Effector memory CD4-positive, alpha-beta T cell (primary cell): ENCODE results near the gene CIRBP.
A peak's percentile ranks its signal among the peaks of the same experiment; 100 is the strongest.

Experiments
- DNase-seq, 3 donors: peaks; one replicate each; pipeline ENCODE4 v3.0.0-alpha.2; 2020
- H3K27ac ChIP-seq: 2 replicates; pipeline ENCODE4 v1.7.0; 2013; ENCODE audit warnings: mild to moderate bottlenecking, low read length, moderate library complexity; ENCODE audit not compliant: insufficient read depth, poor library complexity, severe bottlenecking
- H3K27me3 ChIP-seq: replicated peaks from 2 replicates; pipeline ENCODE4 v1.7.0; 2013; ENCODE audit warnings: mild to moderate bottlenecking, low read length; ENCODE audit not compliant: insufficient read depth, control insufficient read depth, poor library complexity, severe bottlenecking
- H3K36me3 ChIP-seq: 2 replicates; pipeline ENCODE4 v1.7.0; 2013; ENCODE audit warnings: mild to moderate bottlenecking, low read length, moderate library complexity; ENCODE audit not compliant: control insufficient read depth, insufficient read depth
- H3K4me1 ChIP-seq: 2 replicates; pipeline ENCODE4 v1.7.0; 2013; ENCODE audit warnings: low read length, mild to moderate bottlenecking; ENCODE audit not compliant: control insufficient read depth, insufficient read depth, poor library complexity, severe bottlenecking
- H3K4me3 ChIP-seq: 2 replicates; pipeline ENCODE4 v1.7.0; 2013; ENCODE audit warnings: low read length, low read depth, mild to moderate bottlenecking; ENCODE audit not compliant: insufficient read depth, poor library complexity, severe bottlenecking
- H3K9me3 ChIP-seq: 2 replicates; pipeline ENCODE4 v1.7.0; 2013; ENCODE audit warnings: mild to moderate bottlenecking, low read length, moderate library complexity; ENCODE audit not compliant: control insufficient read depth
- total RNA-seq, 3 donors: gene quantifications; one replicate each; lab custom pipeline; 2026; lab: John Stamatoyannopoulos, UW

The CIRBP gene
- total RNA-seq: 332 to 418 (median 381) reads per million in 3 donors

DNA sequence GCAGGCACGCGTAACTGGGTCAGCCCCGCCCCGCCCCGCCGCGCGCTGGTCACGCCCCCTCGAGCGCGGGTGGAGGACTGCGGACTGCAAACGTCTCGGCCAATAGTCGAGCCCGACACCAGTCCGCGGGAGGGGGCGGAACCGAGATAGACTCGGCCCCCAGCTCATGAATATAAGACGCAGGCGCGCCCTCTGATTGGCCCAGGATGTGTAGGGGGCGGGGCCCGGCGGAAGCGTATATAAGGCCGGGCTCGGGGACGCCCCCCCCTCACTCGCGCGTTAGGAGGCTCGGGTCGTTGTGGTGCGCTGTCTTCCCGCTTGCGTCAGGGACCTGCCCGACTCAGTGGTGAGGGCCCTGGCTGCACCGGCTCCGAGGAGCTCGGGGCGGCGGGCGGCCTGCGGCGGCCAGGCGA is at the start of gene CIRBP:
Gene CIRBP (plus strand): TSS at position 268 of the 413 bp plus-strand sequence. CDS start 1,602 bp downstream, outside the sequence.
- Histone ChIP-seq H3K27me3 (no peaks in the 10 kb centered on the region), H3K4me3 (peak within 1 kb of the TSS; percentile 73), H3K4me1 (peaks cover 66% of the 10 kb centered on the region), H3K36me3 (peaks cover 34% of the 10 kb centered on the region), H3K9me3 (no peaks in the 10 kb centered on the region), H3K27ac (peak within 1 kb of the TSS; percentile 78)
- DNase-seq: peak; percentile 99 to 100 (median 100)

DNA sequence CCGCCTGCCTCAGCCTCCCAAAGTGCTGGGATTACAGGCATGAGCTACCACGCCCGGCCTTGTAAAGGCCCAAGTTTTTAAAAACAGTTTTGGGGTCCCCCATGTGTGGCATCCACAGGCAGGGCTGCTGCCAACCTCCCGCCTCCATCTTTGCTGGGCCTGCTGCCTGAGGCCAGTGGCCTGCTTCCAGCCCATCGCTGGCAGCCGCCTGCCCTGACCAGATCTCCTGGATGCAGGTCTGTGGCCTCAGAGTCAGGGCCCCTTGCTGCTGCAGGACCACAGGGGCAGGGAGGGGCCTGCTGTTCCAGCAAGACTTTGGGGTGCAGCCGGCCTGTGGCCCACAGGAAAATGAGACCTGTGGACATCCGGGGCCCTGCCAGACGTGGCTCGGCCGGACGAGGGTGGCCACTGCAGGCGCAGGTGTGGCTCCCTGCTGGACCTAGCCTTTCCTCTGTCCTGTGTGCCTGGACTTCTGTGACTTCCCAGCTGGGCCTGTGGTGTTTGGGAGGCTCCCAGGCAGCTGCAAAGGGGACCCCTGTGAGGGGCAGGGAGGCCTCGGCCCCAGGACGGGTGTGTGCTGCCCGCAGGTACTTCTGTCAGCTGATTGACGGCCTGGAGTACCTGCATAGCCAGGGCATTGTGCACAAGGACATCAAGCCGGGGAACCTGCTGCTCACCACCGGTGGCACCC is 49.2 kb upstream of the CIRBP start:
- no peak overlapping the region for H3K27ac ChIP-seq
- H3K27me3 ChIP-seq: no peaks in the 10 kb centered on the region
- H3K4me3 ChIP-seq: no peak overlapping the region
- H3K36me3 ChIP-seq: peaks cover 49% of the 10 kb centered on the region
- DNase-seq: no peak
- H3K4me1 ChIP-seq: peaks cover under 1% of the 10 kb centered on the region
- no peaks in the 10 kb centered on the region for H3K9me3 ChIP-seq

DNA sequence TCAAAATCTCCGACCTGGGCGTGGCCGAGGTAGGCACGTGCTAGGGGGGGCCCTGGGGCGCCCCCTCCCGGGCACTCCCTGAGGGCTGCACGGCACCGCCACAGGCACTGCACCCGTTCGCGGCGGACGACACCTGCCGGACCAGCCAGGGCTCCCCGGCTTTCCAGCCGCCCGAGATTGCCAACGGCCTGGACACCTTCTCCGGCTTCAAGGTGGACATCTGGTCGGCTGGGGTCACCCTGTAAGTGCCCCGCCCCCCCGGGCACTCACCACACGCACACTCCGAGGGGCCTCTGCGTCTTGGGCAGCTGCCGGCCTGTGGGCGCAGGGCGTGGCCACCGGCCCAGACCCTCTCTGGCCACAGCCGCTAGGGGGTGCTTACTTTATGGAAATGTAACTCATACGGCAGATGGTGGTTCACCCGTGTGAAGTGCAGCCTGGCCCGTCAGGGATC is 48.6 kb upstream of the CIRBP start:
- peaks cover 49% of the 10 kb centered on the region for H3K36me3 ChIP-seq
- no peak for DNase-seq

DNA sequence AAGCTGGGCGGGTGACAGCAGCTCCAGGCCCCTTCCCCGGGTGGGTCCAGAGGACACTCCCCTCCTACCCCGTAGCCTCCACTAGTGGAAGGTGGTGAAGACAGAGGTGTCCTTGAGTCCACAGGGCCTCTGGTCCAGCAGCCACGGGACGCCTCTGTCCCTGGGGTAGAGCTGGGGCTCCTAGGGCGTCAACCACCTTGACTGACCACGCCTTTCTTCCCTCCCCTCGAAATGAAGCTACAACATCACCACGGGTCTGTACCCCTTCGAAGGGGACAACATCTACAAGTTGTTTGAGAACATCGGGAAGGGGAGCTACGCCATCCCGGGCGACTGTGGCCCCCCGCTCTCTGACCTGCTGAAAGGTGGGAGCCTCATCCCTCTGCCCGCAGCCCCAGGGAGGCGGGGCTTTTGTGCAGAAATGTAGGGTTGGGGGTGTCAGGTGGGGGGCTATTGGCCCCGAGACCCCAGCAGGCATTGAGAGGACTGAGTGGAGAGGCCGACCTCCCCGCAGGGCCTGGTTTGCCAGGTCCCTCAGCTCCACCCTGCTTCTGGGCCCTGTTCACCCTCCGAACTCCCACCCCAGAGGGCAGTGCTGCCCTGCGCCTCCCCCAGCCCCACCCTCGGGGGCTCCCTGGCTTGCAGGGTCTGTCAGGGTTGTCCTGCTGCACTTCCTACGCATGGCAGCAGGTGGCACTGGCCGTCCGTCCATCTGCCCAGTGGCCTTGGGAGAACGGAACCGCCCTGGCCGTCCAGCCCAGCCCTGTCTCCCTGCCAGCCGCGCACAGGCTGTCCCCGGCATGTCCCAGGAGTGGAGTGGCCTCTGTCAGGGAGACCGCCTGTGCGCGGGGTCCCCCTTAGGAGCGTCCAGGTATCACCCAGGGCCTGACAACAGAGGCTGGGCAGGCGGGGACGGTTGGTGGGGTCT is 47.9 kb upstream of the CIRBP start:
- H3K27me3 ChIP-seq: no peaks in the 10 kb centered on the region
- no peaks in the 10 kb centered on the region for H3K9me3 ChIP-seq
- H3K36me3 ChIP-seq: peaks cover 52% of the 10 kb centered on the region
- no peak for DNase-seq
- H3K4me3 ChIP-seq: no peak overlapping the region
- H3K4me1 ChIP-seq: no peaks in the 10 kb centered on the region
- H3K27ac ChIP-seq: no peak overlapping the region

More for the DNA sequence above, 48.6 kb upstream of the CIRBP start:
- Histone ChIP-seq H3K4me3 (no peak overlapping the region), H3K27me3 (no peaks in the 10 kb centered on the region), H3K9me3 (no peaks in the 10 kb centered on the region), H3K27ac (no peak overlapping the region), H3K4me1 (no peaks in the 10 kb centered on the region)

DNA sequence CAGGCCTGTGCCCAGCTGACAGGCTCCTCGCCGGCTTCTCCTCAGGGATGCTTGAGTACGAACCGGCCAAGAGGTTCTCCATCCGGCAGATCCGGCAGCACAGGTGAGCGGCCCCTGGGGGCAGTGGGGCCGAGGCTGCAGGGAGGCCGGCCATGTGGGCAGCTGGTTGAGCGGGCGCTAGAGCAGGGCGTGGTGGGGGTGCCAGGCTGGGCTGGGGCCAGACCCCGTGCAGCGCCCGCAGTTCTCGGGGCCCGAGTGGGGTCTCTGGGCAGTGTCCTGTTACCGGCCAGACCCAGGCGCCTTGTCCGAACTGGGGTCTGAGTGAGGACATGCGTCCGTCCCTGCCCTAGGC is 47.3 kb upstream of the CIRBP start:
- no peaks in the 10 kb centered on the region for H3K4me1 ChIP-seq
- no peak overlapping the region for H3K4me3 ChIP-seq
- DNase-seq: no peak
- H3K27me3 ChIP-seq: no peaks in the 10 kb centered on the region
- H3K36me3 ChIP-seq: peaks cover 52% of the 10 kb centered on the region
- H3K27ac ChIP-seq: no peak overlapping the region
- H3K9me3 ChIP-seq: no peaks in the 10 kb centered on the region

DNA sequence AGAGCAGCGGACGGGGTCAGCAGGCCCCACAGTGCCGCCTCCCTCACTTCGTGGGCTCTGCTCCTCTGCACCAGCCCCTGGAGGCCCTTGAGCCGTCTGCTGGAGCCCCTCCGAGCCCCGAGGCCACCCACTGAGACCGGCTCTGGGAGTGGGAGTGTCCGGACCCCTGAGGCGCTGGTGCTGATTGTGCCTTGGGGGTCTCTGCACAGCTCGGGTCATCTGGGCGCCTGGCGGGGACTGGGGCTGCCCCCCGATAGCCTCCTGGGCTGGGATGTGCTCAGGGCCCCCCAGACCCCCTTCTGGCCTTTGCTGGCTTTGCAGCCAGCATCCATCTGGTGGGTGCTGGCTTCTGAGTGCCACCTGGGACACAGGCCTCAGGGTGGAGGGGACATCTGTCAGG is 46.7 kb upstream of the CIRBP start:
- no peaks in the 10 kb centered on the region for H3K4me1 ChIP-seq
- DNase-seq: no peak
- H3K9me3 ChIP-seq: no peaks in the 10 kb centered on the region
- no peaks in the 10 kb centered on the region for H3K27me3 ChIP-seq
- H3K36me3 ChIP-seq: peaks cover 58% of the 10 kb centered on the region
- H3K4me3 ChIP-seq: no peak overlapping the region
- no peak overlapping the region for H3K27ac ChIP-seq

DNA sequence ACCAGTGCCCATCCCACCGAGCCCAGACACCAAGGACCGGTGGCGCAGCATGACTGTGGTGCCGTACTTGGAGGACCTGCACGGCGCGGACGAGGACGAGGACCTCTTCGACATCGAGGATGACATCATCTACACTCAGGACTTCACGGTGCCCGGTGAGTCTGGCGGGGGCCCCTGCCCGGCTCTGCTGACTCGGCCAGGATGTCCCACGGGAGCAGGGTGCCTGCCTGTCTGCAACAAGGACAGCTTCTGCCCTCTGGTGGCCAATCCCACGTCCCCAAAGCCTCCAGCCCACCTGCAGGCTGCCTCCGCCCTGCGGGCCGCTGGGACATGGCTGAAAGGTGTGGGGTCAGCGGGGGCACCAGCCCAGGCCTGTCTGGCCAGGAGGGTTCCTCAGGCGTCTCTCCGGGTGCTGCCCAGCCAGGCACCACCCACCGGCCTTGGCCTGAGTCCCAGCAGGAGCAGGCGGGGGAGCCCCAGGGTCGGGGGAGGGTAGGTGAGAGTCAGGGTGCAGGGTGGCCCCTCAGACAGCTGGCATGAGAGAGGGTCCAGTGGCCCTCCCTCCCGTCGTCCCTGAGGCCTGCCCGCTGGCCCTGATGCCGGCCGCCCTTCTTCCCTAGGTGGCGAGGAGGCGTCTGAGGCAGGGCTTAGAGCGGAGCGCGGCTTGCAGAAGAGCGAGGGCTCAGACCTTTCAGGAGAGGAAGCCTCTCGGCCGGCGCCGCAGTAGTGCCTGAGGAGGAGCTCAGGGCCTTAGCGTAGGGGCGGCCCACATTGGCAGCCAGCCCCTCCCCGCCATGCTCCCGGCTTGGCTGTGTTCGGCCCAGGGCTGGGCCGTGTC is 45.9 kb upstream of the CIRBP start:
- H3K27me3 ChIP-seq: no peaks in the 10 kb centered on the region
- H3K4me1 ChIP-seq: no peaks in the 10 kb centered on the region
- no peaks in the 10 kb centered on the region for H3K9me3 ChIP-seq
- H3K4me3 ChIP-seq: no peak overlapping the region
- no peak overlapping the region for H3K27ac ChIP-seq
- peaks cover 63% of the 10 kb centered on the region for H3K36me3 ChIP-seq
- no peak for DNase-seq

DNA sequence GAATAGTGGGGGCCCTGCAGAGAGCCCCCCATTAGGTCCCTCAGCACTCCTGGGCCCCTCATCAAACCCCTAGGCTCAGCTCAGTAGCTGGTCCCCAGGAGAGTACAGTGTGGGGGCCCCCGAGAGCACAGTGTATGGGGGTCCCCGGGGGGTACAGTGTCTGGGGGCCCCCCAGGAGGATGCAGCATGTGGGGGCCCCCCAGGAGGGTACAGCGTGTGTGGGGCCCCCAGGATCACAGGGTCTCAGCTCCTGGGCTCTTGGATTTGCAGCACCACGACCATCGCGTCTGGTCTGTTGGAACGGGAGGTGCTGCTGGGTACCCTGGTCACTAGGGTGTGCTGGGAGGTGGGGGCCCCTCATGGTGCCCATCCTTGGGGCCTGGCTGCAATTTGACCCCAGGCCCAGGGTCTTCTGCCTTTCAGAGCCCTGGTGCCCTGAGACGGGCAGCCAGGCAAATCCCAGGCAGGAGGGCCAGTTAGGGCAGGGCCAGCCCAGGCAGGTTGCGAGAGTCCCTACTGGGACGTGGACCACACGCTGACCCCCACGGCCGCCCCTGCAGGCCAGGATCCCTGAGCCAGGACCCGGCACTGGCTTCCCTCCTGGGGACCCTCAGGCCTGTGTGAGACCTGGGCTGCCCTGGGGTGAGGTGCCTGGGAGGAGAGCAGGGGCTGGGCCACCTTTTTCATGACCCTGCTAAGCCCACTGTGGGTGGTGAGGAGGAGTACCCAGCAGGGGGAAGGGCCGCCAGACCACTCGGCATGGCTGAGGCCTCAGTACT is 44.9 kb upstream of the CIRBP start:
- no peak for DNase-seq
- H3K36me3 ChIP-seq: peaks cover 60% of the 10 kb centered on the region
- no peaks in the 10 kb centered on the region for H3K9me3 ChIP-seq
- no peaks in the 10 kb centered on the region for H3K27me3 ChIP-seq
- no peaks in the 10 kb centered on the region for H3K4me1 ChIP-seq
- H3K27ac ChIP-seq: no peak overlapping the region
- no peak overlapping the region for H3K4me3 ChIP-seq

DNA sequence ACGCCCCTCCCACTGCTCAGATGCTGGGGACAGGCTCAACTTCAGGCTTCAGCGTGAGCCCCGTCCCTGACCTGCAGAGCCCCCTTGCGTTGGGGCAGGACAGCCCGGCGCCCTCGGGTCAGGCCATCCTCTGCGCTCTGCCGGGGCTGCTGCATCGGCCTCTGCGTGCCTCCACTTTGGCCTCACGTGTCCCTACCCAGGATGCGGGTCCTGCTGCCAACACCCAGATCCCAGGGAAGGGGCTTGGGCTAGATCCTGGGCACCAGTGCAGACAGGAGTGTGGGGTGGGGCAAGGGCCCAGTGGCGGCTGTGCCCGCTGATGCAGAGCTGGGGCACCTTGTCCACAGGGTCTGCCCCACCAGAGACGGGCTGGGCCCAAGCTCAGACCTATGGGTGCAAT is 44.3 kb upstream of the CIRBP start:
- Histone ChIP-seq H3K27ac (no peak overlapping the region), H3K4me1 (no peaks in the 10 kb centered on the region), H3K36me3 (peaks cover 59% of the 10 kb centered on the region), H3K27me3 (no peaks in the 10 kb centered on the region), H3K9me3 (no peaks in the 10 kb centered on the region), H3K4me3 (no peak overlapping the region)
- DNase-seq: no peak
